Measurements from ENCODE around the gene PPP1R3A. TPM values are rescaled to one million over a fixed set of nuclear protein-coding genes. Genes with fewer than 3 reads are reported as not detected.

PPP1R3A gene
- total RNA-seq, 1 experiment from 2014 or later: not detected

DNA sequence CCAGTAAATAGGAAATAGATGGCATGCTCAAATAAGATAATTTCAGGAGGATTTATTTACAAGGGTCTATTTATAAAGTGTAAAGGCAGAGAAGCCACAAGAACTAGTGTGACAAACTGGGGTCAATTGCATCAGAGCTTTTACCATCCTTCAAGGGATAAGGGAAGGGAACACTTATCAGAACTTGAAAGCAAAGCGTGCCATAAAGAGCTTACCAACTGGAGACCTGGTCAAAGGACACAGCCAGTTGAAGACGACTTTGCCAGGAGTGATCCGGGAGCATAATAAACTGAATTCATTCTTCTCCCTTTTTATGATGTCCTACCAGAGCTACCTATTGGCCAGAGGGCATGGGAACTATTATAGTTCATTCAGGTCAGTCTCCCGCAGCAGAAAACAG is 3.2 kb upstream of the PPP1R3A start:
- BruUV-seq (replicated peaks): no TSS peak

GRCh38 chr7:113921363-113921762 is 2.6 kb upstream of the PPP1R3A start:
- H3K4me1 ChIP-seq: no peaks in the 10 kb centered on the region
- CTCF ChIA-PET: no interaction called here
- intact Hi-C loops (cut with micrococcal nuclease; ENCODE audit: unreplicated experiment): no loop called here
- no peaks in the 10 kb centered on the region for H3K9me3 ChIP-seq
- no peaks in the 10 kb centered on the region for H3K27me3 ChIP-seq (replicated peaks; ENCODE audit: control insufficient read depth, insufficient read depth, low read length)
- Mint-ChIP-seq H3K36me3 (ENCODE audit: insufficient read depth, unreplicated experiment) (no peaks in the 10 kb centered on the region), H3K27me3 (ENCODE audit: insufficient read depth, unreplicated experiment) (no peaks in the 10 kb centered on the region), H3K9me3 (ENCODE audit: unreplicated experiment) (no peaks in the 10 kb centered on the region), H3K4me1 (ENCODE audit: low read depth, unreplicated experiment) (no peaks in the 10 kb centered on the region), H3K4me3 (ENCODE audit: unreplicated experiment) (no peak overlapping the region), H3K27ac (ENCODE audit: unreplicated experiment) (no peak overlapping the region)
- no peak for DNase-seq
- H3K4me3 ChIP-seq (ENCODE audit: low read depth, low read length): no peak overlapping the region
- BruUV-seq (replicated peaks): no TSS peak
- no peaks in the 10 kb centered on the region for H3K36me3 ChIP-seq (ENCODE audit: control insufficient read depth, insufficient read depth, low read length)
- TF ChIP-seq, protein P1, sequence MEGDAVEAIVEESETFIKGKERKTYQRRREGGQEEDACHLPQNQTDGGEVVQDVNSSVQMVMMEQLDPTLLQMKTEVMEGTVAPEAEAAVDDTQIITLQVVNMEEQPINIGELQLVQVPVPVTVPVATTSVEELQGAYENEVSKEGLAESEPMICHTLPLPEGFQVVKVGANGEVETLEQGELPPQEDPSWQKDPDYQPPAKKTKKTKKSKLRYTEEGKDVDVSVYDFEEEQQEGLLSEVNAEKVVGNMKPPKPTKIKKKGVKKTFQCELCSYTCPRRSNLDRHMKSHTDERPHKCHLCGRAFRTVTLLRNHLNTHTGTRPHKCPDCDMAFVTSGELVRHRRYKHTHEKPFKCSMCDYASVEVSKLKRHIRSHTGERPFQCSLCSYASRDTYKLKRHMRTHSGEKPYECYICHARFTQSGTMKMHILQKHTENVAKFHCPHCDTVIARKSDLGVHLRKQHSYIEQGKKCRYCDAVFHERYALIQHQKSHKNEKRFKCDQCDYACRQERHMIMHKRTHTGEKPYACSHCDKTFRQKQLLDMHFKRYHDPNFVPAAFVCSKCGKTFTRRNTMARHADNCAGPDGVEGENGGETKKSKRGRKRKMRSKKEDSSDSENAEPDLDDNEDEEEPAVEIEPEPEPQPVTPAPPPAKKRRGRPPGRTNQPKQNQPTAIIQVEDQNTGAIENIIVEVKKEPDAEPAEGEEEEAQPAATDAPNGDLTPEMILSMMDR (IDR thresholded peaks at IDR 0.05; ENCODE audit: insufficient read depth in 1 of 2, low read depth in 1 of 2, low read length in 1 of 2, severe bottlenecking in 1 of 2, unreplicated experiment in 1 of 2): no peak
- POLR2A ChIA-PET: no interaction called here

More for the DNA sequence above, 3.2 kb upstream of the PPP1R3A start:
- ChIA-PET CTCF (no interaction called here), POLR2A (no interaction called here)
- H3K27ac Mint-ChIP-seq (ENCODE audit: unreplicated experiment): no peak overlapping the region
- H3K9me3 ChIP-seq: no peaks in the 10 kb centered on the region
- no peaks in the 10 kb centered on the region for H3K27me3 ChIP-seq (replicated peaks; ENCODE audit: control insufficient read depth, insufficient read depth, low read length)
- no peaks in the 10 kb centered on the region for H3K4me1 Mint-ChIP-seq (ENCODE audit: low read depth, unreplicated experiment)
- no peaks in the 10 kb centered on the region for H3K9me3 Mint-ChIP-seq (ENCODE audit: unreplicated experiment)
- no peaks in the 10 kb centered on the region for H3K36me3 ChIP-seq (ENCODE audit: control insufficient read depth, insufficient read depth, low read length)
- no peak overlapping the region for H3K4me3 ChIP-seq (ENCODE audit: low read depth, low read length)
- H3K36me3 Mint-ChIP-seq (ENCODE audit: insufficient read depth, unreplicated experiment): no peaks in the 10 kb centered on the region
- TF ChIP-seq, protein P1 (IDR thresholded peaks at IDR 0.05; ENCODE audit: insufficient read depth in 1 of 2, low read depth in 1 of 2, low read length in 1 of 2, severe bottlenecking in 1 of 2, unreplicated experiment in 1 of 2): no peak
- no peak overlapping the region for H3K4me3 Mint-ChIP-seq (ENCODE audit: unreplicated experiment)
- peak; percentile 15 to 42 for DNase-seq
- H3K27me3 Mint-ChIP-seq (ENCODE audit: insufficient read depth, unreplicated experiment): no peaks in the 10 kb centered on the region
- H3K4me1 ChIP-seq: no peaks in the 10 kb centered on the region
- intact Hi-C loops (cut with micrococcal nuclease; ENCODE audit: unreplicated experiment): no loop called here

DNA sequence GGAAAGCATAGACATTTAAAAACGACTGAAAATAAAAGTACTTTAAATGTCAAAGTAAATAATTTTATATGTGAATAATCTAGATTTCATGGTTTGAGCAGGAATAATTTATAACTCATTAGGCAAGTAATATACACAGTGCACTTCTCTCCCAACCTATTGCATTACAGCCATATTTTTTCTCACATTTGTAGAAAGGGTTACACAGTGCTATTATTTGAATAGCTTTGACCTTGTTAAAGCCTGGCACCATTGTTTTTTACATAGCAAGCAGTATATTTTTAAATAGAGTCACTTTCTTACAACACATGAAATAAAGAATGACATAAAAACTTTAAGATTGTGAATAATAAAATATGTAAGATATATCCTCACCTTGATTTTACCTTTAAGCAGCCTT is 969 bp downstream of the PPP1R3A start:
- Histone ChIP-seq H3K4me1 (no peaks in the 10 kb centered on the region), H3K36me3 (ENCODE audit: control insufficient read depth, insufficient read depth, low read length) (no peaks in the 10 kb centered on the region), H3K27me3 (replicated peaks; ENCODE audit: control insufficient read depth, insufficient read depth, low read length) (no peaks in the 10 kb centered on the region), H3K9me3 (no peaks in the 10 kb centered on the region), H3K4me3 (ENCODE audit: low read depth, low read length) (no peak overlapping the region)
- DNase-seq: no peak
- intact Hi-C loops (cut with micrococcal nuclease; ENCODE audit: unreplicated experiment): no loop called here
- no TSS peak for BruUV-seq (replicated peaks)
- ChIA-PET POLR2A (no interaction called here), CTCF (no interaction called here)
- Mint-ChIP-seq H3K4me3 (ENCODE audit: unreplicated experiment) (no peak overlapping the region), H3K9me3 (ENCODE audit: unreplicated experiment) (no peaks in the 10 kb centered on the region), H3K36me3 (ENCODE audit: insufficient read depth, unreplicated experiment) (no peaks in the 10 kb centered on the region), H3K4me1 (ENCODE audit: low read depth, unreplicated experiment) (no peaks in the 10 kb centered on the region), H3K27me3 (ENCODE audit: insufficient read depth, unreplicated experiment) (no peaks in the 10 kb centered on the region), H3K27ac (ENCODE audit: unreplicated experiment) (no peak overlapping the region)
- TF ChIP-seq, protein P1 (IDR thresholded peaks at IDR 0.05; ENCODE audit: insufficient read depth in 1 of 2, low read depth in 1 of 2, low read length in 1 of 2, severe bottlenecking in 1 of 2, unreplicated experiment in 1 of 2): no peak
